KMS-11 (cell line): ENCODE results near the gene ITGB7.

ENCODE experiments used
- H2AFZ ChIP-seq: fragments of 200-600 bp; sonication (generic); 2 replicates; pipeline ENCODE4 v1.6.1; 2016; ENCODE audit warnings: antibody characterized with exemption, mixed run types, low read depth
- H3K27ac ChIP-seq: fragments of 200-600 bp; sonication (generic); 2 replicates; pipeline ENCODE4 v1.6.1; 2016; ENCODE audit warnings: mild to moderate bottlenecking, mixed run types
- H3K27me3 ChIP-seq: fragments of 200-600 bp; sonication (generic); 2 replicates; pipeline ENCODE4 v1.6.1; 2017; ENCODE audit warnings: mild to moderate bottlenecking, low read depth, mixed run types, moderate library complexity; ENCODE audit not compliant: insufficient read depth
- H3K36me3 ChIP-seq: fragments of 200-600 bp; sonication (generic); 2 replicates; pipeline ENCODE4 v1.6.1; 2017; ENCODE audit warnings: mild to moderate bottlenecking, mixed run types; ENCODE audit not compliant: insufficient read depth
- H3K4me1 ChIP-seq: fragments of 200-600 bp; sonication (generic); 2 replicates; pipeline ENCODE4 v1.6.1; 2016; ENCODE audit warnings: mild to moderate bottlenecking, low read depth, mixed run types; ENCODE audit not compliant: poor library complexity, severe bottlenecking
- H3K4me2 ChIP-seq: fragments of 200-600 bp; sonication (generic); 2 replicates; pipeline ENCODE4 v1.7.0; 2016; ENCODE audit warnings: mild to moderate bottlenecking, mixed run types
- H3K4me3 ChIP-seq: fragments of 200-600 bp; sonication (generic); IDR thresholded peaks from 2 replicates; pipeline ENCODE4 v1.6.1; 2017; ENCODE audit warnings: low read depth, low read length, mixed read lengths; ENCODE audit not compliant: insufficient read depth
- H3K79me2 ChIP-seq: fragments of 200-600 bp; sonication (generic); 2 replicates; pipeline ENCODE4 v1.6.1; 2016; ENCODE audit warnings: low read depth, mixed run types; ENCODE audit not compliant: insufficient read depth
- H3K9ac ChIP-seq: fragments of 200-600 bp; sonication (generic); 2 replicates; pipeline ENCODE4 v1.6.1; 2016; ENCODE audit warnings: mild to moderate bottlenecking, mixed run types
- H4K20me1 ChIP-seq: fragments of 200-600 bp; sonication (generic); 2 replicates; pipeline ENCODE4 v1.6.1; 2016; ENCODE audit warnings: mild to moderate bottlenecking, mixed run types; ENCODE audit not compliant: insufficient read depth
- TF ChIP-seq, protein P1 (sequence below): fragments of 200-600 bp; sonication (generic); conservative IDR thresholded peaks from 2 replicates; pipeline ENCODE4 v1.6.1; 2017; ENCODE audit warnings: low read depth, mild to moderate bottlenecking, antibody characterized with exemption, low read length, moderate library complexity, mixed read lengths

The ITGB7 gene

GRCh38 chr12:53194973-53195372, 12.1 kb downstream of the ITGB7 start:
- Histone ChIP-seq H4K20me1 (no peaks in the 10 kb centered on the region), H3K4me1 (peaks cover 90% of the 10 kb centered on the region), H3K27me3 (no peaks in the 10 kb centered on the region), H3K79me2 (peaks cover 37% of the 10 kb centered on the region), H3K36me3 (peaks cover 63% of the 10 kb centered on the region; the same call in 1 of the 2 replicates), H3K9ac (no peak overlapping the region), H3K4me2 (no peak overlapping the region), H3K27ac (peak overlapping the region; percentile 30; the same call in 1 of the 2 replicates), H2AFZ (no peak overlapping the region), H3K4me3 (no peak overlapping the region)
- TF ChIP-seq, protein P1, sequence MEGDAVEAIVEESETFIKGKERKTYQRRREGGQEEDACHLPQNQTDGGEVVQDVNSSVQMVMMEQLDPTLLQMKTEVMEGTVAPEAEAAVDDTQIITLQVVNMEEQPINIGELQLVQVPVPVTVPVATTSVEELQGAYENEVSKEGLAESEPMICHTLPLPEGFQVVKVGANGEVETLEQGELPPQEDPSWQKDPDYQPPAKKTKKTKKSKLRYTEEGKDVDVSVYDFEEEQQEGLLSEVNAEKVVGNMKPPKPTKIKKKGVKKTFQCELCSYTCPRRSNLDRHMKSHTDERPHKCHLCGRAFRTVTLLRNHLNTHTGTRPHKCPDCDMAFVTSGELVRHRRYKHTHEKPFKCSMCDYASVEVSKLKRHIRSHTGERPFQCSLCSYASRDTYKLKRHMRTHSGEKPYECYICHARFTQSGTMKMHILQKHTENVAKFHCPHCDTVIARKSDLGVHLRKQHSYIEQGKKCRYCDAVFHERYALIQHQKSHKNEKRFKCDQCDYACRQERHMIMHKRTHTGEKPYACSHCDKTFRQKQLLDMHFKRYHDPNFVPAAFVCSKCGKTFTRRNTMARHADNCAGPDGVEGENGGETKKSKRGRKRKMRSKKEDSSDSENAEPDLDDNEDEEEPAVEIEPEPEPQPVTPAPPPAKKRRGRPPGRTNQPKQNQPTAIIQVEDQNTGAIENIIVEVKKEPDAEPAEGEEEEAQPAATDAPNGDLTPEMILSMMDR, result no peak

DNA sequence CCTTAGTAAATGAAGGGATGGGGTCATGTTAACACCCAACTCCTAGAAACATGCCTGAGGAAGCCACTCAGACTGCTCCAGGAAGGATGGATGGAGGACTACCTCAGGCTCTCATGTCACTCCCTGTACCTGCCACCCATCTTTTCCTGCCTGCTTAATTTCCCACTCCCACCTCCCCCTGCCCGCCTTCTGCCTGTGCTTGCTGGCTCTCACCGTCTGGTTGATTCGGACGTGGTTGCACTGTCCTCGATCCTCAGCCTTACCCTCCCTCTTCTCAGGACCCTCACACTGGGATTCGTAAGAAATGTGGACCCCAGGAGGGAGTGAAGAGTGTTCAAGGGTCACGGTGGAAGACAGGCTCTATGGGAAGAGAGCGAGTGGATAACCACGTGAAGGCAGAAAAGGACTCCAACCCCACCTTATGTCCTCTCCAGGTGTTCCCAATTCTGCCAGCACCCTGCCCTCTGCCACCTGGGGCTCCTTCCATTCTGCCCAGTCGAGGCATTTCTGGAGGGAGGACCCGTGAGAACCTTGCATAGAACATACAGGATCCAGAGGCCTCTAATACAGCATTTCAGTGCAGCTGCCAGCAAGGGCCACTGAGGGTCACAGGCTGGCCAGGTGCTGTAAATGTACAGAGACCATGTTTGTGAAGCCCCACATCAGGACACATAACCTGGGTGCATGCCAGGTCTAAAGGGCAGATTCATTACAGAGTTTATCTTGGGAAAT, 12.9 kb downstream of the ITGB7 start:
- no peak overlapping the region; the same call in 1 of the 2 replicates for H3K9ac ChIP-seq
- TF ChIP-seq, protein P1, result no peak
- H3K4me2 ChIP-seq, result no peak overlapping the region
- H3K4me3 ChIP-seq, result no peak overlapping the region
- H3K36me3 ChIP-seq, result peaks cover 58% of the 10 kb centered on the region; the same call in 1 of the 2 replicates
- no peaks in the 10 kb centered on the region for H3K27me3 ChIP-seq
- H2AFZ ChIP-seq, result no peak overlapping the region
- peaks cover 29% of the 10 kb centered on the region for H3K79me2 ChIP-seq
- H3K27ac ChIP-seq, result peak overlapping the region; percentile 30; the same call in 1 of the 2 replicates
- peaks cover 82% of the 10 kb centered on the region for H3K4me1 ChIP-seq
- H4K20me1 ChIP-seq, result no peaks in the 10 kb centered on the region

GRCh38 chr12:53193040-53193439, 14.0 kb downstream of the ITGB7 start:
- peaks cover 18% of the 10 kb centered on the region; the same call in 1 of the 2 replicates for H3K79me2 ChIP-seq
- H2AFZ ChIP-seq, result no peak overlapping the region
- H3K4me2 ChIP-seq, result no peak overlapping the region
- H3K4me1 ChIP-seq, result peaks cover 75% of the 10 kb centered on the region
- peaks cover 50% of the 10 kb centered on the region; the same call in 1 of the 2 replicates for H3K36me3 ChIP-seq
- no peak overlapping the region for H3K4me3 ChIP-seq
- no peak overlapping the region for H3K9ac ChIP-seq
- no peaks in the 10 kb centered on the region for H4K20me1 ChIP-seq
- TF ChIP-seq, protein P1, result no peak
- peak overlapping the region; percentile 10; the same call in 1 of the 2 replicates for H3K27ac ChIP-seq
- H3K27me3 ChIP-seq, result no peaks in the 10 kb centered on the region

DNA sequence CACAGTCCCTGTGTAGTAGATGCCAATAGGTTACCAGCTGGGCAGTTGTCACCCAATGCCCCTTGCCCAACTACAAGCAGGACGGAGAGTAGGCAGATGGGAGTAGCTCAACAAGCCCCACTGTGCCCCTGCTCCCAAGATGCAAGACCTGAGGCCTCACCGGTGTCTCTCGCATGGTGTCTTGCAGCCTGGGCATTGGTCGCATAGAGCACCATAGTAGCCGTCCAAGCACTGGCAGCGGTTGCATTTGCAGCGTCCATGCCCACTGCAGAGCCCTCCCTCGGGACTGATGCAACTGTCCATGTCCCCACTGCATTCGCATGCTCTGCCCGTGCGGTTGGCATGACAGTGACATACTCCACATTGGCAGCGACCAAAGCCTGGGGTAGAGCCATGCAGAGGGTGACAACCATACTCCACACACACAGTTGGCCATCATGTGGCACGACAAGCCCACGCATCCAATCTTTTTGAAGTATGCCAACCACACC, 14.5 kb downstream of the ITGB7 start:
- H3K79me2 ChIP-seq, result peaks cover 14% of the 10 kb centered on the region; the same call in 1 of the 2 replicates
- peak overlapping the region; percentile 10; the same call in 1 of the 2 replicates for H3K27ac ChIP-seq
- no peaks in the 10 kb centered on the region for H3K27me3 ChIP-seq
- no peak overlapping the region for H3K4me3 ChIP-seq
- peaks cover 46% of the 10 kb centered on the region; the same call in 1 of the 2 replicates for H3K36me3 ChIP-seq
- TF ChIP-seq, protein P1, result no peak
- H2AFZ ChIP-seq, result no peak overlapping the region
- no peak overlapping the region for H3K4me2 ChIP-seq
- no peak overlapping the region for H3K9ac ChIP-seq
- H3K4me1 ChIP-seq, result peaks cover 71% of the 10 kb centered on the region
- no peaks in the 10 kb centered on the region for H4K20me1 ChIP-seq
